ENCODE data around the gene KATNB1.

Gene KATNB1, protein sequence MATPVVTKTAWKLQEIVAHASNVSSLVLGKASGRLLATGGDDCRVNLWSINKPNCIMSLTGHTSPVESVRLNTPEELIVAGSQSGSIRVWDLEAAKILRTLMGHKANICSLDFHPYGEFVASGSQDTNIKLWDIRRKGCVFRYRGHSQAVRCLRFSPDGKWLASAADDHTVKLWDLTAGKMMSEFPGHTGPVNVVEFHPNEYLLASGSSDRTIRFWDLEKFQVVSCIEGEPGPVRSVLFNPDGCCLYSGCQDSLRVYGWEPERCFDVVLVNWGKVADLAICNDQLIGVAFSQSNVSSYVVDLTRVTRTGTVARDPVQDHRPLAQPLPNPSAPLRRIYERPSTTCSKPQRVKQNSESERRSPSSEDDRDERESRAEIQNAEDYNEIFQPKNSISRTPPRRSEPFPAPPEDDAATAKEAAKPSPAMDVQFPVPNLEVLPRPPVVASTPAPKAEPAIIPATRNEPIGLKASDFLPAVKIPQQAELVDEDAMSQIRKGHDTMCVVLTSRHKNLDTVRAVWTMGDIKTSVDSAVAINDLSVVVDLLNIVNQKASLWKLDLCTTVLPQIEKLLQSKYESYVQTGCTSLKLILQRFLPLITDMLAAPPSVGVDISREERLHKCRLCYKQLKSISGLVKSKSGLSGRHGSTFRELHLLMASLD

DNA sequence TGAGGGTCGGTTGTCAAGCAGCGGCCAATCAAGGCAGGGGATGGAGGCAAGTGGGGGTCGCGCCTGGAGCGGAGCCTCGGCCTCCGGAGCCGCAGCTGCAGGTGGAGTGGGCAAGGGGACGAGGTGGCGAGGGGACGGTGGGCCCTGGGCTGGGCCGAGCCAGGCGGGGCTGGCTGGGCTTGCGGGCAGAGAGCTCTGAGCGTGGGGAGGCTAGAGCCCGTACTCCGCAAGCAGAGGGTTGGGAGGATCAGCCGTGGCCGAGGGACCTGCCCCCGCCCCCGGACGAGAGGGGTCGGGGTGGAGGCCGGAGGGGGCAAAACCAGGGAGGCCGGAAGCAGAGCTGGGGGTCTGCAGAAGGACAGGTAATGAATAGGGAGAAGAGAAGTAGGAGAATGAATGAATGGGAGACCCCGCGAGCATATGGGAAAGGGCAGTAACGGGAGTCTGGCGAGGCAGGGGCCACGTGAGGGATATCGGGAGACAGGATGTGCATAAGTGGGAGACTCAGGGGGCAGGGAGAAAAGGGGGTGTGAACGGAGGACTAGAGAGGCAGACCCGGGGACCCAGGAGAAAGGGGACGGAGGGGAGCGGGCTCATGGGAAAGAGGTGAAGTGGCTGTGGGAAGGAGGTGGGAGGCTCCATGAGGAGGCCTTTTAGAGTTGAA, at the start of gene KATNB1:
Gene KATNB1 (plus strand): TSS at position 16 of the 664 bp plus-strand sequence. CDS start 1,474 bp downstream, outside the sequence.
- peak; percentile 5 for DNase-seq (ENCODE audit: low spot score)

DNA sequence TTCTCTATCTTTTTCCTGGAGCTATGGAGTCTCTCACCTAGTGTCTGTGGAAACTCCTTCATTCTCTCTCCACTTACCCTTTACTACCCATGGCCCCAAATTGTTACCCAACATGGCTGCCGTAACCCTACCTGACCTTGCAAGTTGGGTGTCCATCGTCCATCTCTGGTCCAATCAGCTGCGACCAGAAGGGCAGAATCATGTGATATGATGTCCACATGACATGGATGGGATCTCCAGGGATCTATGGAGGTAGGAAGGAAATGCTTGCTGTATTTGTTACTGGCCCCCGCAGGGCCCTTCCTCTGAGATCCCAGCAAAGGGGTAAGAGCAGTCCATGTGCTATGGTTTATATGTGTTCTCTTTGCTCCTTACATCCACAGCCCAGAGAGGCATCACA, 49.0 kb upstream of the KATNB1 start:
- no peak for DNase-seq (ENCODE audit: low spot score)

DNA sequence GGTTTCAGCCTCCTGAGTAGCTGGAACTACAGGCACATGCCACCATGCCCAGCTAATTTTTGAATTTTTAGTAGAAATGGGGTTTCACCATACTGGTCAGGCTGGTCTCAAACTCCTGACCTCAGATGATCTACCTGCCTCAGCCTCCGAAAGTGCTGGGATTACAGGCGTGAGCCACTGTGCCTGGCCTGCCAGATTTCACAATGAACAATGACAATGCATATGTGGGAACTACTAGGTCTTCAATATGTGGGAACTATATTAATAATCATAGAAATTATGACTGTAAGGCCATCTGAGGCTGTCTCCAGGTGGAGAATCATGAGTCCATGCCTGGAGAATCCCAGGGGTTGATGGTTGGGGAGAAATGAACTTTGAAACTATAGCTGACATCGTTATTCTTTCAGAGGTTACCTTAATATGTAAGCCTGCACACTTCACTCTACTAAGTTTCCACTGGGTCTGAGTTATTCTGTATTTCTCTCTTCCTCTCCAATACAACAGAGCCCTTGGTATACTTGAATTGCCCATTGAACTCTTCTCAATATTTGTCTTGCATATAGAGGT, 48.1 kb upstream of the KATNB1 start:
- no peak for DNase-seq (ENCODE audit: low spot score)

DNA sequence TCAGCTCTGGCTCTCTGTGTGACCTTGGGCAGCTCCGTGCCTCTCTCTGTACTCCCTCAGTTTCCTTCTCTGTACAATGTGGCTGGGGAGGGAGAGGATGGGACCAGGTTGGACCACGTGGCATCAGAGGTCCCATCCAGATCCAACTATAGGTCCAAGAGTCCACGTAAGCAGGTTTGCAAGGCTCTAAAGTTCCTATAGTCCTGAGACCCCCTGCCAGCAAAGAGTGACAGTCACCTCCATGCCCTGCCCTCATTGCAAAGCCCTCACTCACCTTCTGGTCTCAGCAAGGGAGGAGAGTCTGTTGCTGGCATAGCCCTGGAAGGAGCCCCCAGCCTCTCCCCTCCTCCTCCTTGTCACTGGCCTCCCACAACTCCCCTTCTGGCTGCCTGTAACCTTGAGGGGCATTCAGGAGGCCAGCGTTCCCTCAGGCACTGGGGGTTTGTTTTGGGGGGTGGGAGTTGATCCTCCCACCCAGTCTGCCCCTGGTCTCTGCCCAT, 47.0 kb upstream of the KATNB1 start:
- DNase-seq (ENCODE audit: low spot score) = no peak

DNA sequence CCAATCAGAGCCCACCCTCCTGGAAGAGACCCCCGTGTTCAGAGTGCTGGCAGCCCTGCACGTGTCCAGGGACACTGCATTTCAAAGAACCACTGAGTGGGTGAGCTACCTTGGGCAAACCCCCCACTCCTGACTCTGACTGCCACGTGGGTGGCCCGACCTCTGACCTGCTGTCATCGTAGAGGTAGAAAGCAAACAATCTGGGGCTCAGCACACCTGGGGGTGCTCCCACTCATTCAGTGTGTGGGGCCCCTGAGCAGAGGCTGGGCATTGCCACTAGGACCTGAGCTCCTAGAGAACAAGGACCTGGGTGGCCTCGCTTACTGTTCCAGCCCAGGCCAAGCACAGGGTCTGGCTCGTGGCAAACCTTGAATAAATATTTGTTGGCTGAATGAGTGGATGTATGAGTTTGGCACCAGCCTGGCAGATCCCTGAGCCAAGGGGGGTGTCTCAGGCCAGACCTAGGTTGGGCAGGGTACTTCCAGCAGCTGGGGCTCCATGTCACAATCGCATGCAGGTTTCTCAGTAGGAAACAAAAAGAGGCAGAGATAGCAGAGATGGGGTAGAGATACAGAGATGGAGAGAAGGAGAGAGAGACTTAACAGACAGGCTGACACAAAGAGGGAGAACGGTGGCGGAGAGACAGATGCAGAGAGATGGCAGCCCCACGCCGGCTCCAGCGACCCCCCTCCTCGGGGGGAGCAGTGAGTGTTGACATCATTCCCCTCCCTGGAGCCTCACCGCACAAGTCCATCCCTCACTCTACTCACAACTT, 46.4 kb upstream of the KATNB1 start:
- no peak for DNase-seq (ENCODE audit: low spot score)

DNA sequence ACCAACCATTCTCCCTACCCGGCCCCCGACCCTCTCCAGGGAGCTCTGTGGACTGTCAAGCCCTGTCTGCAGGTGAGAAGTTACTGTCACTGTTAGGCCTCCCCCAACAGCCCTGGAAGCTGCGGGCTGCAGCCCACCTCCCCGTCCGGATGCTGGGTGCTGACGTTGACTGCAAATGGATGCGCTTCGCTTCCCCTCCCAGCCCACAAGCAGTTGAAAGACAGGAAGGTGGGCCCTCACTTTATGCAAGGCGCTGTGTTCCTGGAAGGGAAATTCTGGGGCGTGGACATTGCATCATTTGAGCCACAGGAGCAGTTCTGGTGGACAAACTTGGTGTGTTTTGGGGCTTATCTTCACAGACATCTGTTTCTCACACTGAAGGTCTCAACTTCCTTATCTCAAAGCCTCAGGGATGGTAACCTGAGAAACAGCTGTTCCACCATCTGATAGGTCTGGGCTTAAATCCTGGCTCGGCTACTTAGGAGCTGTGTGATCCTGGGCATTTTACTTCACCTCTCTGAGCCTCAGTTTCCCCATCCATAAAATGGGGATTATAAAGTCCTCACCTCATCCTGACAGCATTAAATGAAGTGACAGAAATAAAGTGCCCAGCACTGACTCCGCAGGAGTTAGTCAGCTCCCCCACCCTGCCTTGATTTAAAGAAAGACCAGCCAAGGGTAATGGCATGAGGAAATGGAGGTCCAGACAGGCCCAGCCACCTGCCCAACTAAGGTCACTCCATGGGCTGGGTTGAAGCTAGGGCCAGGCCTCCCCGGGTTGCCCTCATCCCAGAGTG, 45.6 kb upstream of the KATNB1 start:
- no peak for DNase-seq (ENCODE audit: low spot score)

DNA sequence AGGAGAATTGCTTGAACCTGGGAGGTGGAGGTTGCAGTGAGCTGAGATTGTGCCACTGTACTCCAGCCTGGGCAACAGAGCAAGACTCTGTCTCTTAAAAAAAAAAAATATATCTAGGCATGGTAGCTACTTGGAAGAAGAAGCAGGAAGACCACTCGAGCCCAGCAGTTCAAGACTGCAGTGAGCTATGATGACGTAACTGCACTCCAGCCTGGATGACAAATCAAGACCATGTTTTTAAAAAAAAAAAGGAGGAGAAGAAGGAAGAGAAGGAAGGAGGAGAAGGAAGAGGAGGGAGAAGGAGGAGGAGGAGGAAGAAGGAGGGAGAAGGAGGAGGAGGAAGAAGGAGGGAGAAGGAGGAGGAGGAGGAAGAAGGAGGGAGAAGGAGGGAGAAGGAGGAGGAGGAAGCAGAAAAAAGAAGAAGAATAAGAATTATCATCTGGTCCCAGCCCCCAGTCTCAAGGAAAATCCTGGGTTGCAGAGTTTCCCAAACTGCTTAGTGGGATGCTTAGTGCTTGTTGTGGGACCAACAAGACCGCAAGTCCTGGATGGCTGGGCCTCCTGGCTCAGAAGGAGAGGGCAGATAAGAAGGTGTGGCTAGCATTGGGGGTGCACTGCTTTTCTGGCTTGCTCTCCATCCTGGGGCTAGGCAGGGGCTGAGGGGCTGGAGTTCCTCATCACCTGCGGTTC, 44.6 kb upstream of the KATNB1 start:
- DNase-seq (ENCODE audit: low spot score) = no peak

DNA sequence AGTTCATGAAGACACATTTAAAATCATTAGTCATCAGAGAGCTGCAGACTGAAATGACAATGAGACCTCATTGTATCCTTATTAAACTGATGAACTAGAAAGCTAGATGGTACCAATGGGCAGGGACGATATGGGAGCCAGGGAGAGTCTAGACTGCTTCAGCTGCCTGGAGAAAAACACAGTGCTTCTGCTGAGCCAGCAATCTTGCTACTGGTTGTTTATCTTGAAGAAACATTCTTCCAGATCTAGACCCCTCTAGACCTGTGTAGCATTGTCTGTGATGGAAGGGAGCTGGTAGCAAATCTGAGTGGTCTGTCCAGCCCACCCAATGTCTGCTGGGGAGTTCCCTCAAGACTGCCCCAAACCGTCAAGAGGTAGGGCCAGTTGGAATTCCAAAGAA, 42.9 kb upstream of the KATNB1 start:
- DNase-seq (ENCODE audit: low spot score) = no peak

DNA sequence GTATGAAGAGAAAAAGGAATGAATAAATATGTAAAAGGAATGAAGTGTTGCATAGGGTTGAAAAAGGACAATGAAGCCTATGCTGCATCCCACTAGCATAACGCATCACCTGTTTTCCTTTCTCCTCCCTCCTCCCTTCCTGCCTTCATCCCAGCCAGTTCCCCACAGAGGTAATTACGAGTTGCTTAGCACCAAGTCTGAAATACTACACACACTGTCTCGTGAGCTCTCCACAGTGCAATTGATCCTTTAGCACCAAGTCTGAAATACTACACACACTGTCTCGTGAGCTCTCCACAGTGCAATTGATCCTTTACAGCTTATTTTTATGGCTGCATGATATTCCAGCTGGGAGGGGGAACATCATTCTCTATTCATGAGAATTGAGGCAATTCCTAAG, 42.0 kb upstream of the KATNB1 start:
- DNase-seq (ENCODE audit: low spot score) = no peak

DNA sequence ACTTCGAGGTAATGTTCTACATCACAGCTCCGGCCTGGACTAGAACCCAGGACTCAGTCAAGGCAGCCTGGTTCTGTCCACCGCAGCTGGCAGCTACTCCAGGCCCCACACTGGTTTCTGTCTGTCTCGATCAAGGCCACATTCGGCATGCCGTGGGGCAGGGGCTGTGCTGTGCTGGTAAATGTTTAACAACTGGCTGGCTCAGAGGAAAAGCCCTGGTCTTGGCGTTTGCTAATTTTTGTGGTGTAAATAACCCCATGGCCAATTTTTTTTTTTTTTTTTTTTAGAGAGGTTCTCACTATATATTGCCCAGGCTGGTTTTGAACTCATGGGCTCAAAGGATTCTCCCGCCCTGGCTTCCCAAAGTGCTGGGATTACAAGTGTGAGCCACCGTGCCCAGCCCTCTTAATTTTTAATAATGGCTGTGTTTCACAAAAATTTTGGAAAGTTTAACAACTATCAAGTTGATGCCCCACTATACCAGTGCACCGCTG, 41.3 kb upstream of the KATNB1 start:
- peak; percentile 45 for DNase-seq (ENCODE audit: low spot score)

DNA sequence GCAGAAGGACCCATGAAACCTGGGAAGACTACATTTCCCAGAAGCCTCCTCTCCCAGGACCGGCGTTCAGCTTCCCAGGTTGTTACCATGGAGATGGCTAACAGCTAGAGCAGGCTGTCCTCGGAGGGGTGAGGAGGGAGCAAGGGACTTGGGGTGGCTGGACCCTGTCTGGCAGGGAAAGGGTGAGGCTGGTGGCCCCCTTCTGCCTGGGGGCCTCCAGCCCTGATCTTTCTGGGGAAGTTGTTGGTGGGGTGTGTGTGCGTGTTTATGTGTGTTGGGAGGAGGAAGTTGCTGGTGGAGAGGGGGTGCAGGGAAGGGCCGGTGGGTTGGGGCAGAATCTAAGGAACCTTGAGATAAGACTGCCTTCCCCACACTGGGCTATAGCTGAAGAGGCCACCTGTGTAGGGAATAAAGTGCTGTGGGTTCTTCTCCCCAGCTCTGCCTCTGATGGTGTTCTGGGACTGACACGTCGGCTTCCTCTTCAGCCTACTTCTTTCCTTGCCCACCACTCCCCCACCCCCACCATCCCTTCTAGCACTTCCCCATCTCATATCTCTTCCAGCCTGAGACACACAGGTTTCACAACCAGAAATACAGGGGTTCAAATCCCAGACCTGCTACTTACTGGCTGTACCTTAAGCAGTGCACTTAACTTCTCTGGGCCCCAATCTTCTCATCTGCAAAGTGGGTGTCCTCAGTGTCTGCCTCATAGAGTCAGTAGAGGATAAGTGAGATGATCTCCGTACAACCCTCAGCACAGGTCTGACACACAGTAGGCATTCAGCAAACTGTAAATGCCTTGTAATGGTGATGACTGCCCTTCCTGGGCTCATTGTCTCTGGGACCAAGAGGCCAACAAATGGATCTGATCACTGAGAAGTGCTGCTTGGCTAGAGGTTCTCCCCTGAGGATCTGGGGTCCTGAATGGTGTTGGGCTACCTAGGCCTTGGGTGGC, 40.6 kb upstream of the KATNB1 start, which contains the start of gene DRC7:
Gene DRC7 (plus strand): TSS at position 82 of the 955 bp plus-strand sequence. CDS start 3,144 bp downstream, outside the sequence.
- peak; percentile 77 for DNase-seq (ENCODE audit: low spot score)

DNA sequence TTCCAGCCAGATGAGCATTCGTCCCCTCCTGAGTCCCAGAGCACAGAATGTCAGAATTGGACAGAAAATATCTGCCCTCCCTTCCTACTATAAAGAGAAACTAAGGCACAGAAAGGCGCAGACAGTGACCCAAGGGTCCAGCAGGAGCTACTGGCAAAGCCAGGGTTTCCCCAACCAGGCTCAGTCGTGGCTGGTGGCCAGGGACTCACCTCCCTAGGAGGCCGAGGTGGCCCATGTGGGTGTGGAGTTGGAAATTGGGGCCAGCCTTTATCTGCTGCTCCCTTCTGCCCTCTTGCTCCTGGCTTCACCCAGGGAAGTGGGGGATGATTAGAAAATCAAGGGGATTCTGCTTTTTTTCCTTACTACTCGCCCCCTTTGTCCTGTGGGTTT, 39.9 kb upstream of the KATNB1 start:
- no peak for DNase-seq (ENCODE audit: low spot score)

DNA sequence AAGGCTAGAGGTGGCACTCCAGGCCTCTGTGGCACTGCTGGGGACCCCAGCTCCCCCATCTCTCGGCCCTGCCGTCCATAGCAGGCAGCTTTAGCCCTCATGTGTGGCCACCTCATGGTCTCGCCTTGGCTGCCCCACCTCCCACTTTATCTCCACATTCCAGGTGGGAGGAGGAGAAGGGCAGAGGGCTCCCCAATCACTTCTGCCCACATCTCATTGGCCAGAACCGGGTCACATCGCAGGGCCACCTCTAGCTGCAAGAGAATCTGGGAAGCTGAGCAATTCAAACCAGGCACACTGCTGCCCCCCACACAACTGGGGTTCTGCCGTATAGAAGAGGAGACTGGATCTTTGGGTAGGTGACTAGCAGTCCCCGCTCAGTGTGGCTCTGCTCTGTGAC, 39.3 kb upstream of the KATNB1 start:
- no peak for DNase-seq (ENCODE audit: low spot score)

DNA sequence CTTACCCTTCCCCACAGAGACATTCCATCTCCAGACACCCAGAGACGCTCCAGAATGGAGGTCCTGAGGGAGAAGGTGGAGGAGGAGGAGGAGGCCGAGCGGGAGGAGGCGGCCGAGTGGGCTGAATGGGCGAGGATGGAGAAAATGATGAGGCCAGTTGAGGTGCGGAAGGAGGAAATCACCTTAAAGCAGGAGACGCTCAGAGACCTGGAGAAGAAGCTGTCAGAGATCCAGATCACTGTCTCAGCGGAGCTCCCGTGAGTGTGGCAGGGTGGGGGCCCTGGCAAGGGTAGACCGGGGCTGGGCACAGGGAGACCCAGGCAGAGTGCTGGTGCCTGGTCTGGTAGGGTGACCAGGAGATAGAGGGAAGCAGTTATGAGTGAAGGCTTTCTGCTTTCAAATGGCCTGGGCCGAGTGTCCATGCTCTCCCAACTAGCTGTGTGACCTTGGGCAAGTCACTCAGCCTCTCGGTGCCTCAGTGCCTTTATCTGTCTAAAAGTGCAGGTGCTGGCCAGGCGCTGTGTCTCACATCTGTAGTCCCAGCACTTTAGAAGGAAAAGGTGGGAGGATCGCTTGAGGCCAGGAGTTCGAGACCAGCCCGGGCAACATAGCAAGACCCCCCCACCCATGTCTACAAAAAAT, 37.6 kb upstream of the KATNB1 start:
- no peak for DNase-seq (ENCODE audit: low spot score)

DNA sequence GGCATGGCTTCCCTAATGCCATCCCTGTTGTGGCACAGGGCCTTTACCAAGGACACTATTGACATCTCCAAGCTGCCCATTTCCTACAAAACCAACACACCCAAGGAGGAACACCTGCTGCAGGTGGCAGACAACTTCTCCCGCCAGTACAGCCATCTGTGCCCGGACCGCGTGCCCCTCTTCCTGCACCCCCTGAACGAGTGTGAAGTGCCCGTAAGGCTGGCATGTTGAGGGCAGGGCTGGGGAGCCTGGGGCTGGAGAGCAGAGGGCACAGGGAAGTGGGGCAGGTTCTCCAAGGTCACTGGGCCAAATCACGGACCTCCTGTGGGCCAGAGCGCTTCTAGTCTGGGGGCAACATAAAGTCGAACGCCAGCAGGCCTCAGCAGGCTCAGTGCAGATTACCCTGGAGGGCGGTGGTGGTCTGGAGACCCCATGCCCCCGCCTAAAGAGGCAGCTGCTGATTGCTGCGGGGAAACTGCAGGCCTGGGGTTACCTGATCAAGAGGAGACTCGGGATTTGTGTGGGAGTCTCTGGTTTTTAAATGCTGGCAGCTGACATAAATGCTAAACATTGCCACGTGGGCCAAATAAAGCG, 36.7 kb upstream of the KATNB1 start:
- DNase-seq (ENCODE audit: low spot score) = no peak

DNA sequence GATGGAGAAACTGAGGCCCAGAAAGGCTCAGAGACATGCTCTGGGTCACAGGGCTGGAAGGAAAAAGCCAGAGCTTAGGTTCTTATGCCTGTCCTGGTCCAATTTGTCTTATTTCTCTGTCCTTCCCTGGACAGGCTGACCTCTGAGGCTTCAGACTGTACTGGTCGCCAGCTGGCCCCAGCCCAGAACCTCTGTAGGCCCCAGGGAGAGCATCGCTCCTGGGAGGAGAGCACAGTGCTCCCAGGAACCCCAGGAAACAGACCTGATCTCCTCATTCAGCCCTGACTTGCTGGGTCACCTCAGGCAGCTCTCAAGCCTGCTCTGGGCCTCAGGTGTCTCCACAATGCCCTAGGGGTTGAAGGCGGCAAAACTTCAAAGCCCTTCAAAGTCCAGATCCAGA, 36.1 kb upstream of the KATNB1 start:
- no peak for DNase-seq (ENCODE audit: low spot score)

DNA sequence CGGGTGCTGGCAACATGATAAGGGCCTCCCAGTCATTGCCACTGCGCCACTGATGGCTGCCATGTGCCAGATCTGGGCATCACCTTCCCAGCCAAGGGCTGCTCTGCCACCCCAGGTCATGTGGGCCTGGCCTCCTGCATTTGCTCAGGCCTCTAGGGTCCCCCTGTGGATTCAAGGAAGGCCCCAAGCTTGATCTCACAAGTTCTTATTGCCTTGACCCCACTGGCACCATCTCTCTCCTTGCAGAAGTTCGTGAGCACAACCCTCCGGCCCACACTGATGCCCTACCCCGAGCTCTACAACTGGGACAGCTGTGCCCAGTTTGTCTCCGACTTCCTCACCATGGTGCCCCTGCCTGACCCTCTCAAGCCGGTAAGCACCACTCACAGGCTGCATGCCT, 35.7 kb upstream of the KATNB1 start:
- no peak for DNase-seq (ENCODE audit: low spot score)

Data from HuH-7.5 (cell line).